GM19240 (cell line): ENCODE data around the gene CLDN3.
"Not testable (repeated sequence)": the region's sequence is repeated elsewhere in the genome, so short reads cannot be mapped to it uniquely, and the experiment has no call there.

Source experiments
- DNase-seq: peaks from one replicate; pipeline ENCODE4 v3.0.0; 2011; ENCODE audit warnings: low spot score; ENCODE audit not compliant: insufficient read length

Gene CLDN3

GRCh38 chr7:73770002-73770859 lies at the start of gene CLDN3:
Gene CLDN3 (minus strand): TSS chr7:73770270. CDS start chr7:73770049, 221 bp downstream.
- no peak for DNase-seq

- DNase-seq, result no peak
Observed at GRCh38 chr7:73817121-73817520, 47.1 kb upstream of the CLDN3 start.

GRCh38 chr7:73815436-73815835 lies 45.4 kb upstream of the CLDN3 start:
- no peak for DNase-seq

DNA sequence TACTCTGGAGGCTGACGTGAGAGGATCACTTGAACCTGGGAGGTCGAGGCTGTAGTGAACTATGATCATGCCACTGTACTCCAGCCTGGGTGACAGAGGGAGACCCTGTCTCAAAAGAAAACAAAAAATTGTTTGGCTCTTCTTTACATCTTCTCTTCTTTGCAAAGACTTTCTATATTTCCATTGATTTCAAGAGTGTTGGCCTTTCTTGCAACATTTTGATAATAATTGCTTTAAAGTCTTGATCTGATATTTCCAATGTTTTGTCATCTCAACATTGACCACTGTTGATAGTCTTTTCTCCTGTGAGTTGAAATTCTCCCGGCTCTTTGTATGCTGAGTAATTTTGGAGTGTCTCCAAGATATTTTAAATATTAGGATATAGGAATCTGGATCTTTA lies 42.9 kb upstream of the CLDN3 start:
- no peak for DNase-seq

DNA sequence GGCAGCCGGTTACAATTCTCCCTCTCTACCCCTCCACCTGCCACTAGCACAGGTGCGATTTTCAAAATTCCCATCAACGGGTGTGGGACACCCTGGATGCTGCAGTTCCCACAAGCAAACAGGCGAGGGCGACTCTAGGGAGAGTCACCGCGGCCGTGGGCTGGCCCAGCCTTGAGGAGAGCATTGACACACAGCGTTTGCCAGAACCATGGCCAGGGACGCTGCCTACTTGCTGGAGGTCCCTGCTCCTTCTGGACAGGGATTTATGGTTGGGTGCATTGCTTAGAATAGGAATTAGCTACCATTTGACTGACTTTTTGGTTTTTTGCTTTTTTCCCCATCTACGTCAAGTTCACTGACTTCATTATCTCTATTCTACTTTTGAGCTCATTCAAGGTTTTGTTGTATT lies 41.7 kb upstream of the CLDN3 start:
- peak; percentile 59 for DNase-seq

GRCh38 chr7:73810998-73811360 lies 40.9 kb upstream of the CLDN3 start:
- no peak for DNase-seq

DNA sequence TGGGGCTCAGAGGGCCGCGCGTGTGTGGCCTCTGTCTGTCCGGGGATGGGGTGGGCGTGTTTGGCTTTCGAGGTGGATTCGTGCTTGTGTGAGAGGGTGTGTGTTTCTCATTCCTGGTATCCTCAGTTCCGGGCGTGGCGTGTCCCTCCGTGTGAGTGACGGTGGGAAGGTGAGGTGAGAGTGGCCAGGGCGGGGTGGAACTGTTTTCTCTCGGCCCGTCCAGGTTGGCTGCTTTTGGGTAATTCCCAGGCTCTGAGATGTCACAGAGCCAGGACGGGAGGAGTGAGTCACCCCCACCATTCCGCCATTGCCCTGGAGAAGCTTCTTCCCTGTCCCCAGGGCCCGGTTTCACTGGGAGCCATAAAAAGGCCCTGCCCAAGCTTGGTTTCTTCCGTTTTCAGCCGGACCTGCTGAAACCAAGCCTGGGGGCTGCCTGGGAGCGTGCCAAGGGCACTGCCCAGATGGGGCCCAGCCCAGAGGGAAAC lies 39.4 kb upstream of the CLDN3 start:
- no peak for DNase-seq

- DNase-seq, result no peak
Observed at GRCh38 chr7:73802459-73802858, 32.4 kb upstream of the CLDN3 start.

DNA sequence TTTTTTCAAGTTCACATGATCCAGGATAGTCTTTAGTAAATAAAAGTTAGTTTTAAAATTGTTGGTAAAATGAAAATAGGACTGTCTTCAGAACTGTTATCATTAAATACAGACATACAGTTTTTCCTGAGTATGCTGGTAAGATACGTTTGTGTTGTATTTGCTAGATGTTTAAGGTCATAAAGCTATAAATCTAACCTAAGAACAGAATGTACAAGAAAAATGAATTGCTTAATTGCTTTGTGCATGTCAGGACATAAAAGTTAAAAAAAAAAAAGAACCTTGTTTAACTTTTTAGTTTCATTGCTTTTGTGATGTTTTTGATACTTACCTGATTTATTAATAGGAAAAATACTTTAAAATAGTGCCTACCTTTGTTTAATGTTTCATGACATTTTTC lies 31.5 kb upstream of the CLDN3 start:
- no peak for DNase-seq

GRCh38 chr7:73799282-73800141 lies 29.4 kb upstream of the CLDN3 start:
- no peak for DNase-seq

DNA sequence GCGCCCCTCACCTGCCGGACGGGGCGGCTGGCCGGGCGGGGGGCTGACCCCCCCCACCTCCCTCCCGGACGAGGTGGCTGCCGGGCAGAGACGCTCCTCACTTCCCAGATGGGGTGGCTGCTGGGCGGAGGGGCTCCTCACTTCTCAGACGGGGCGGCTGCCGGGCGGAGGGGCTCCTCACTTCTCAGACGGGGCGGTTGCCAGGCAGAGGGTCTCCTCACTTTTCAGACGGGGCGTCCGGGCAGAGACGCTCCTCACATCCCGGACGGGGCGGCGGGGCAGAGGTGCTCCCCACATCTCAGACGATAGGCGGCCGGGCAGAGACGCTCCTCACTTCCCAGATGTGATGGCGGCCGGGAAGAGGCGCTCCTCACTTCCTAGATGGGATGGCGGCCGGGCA lies 27.1 kb upstream of the CLDN3 start:
- DNase-seq, result not testable (repeated sequence)

- DNase-seq, result not testable (repeated sequence)
Observed at GRCh38 chr7:73796656-73797055, 26.6 kb upstream of the CLDN3 start.

DNA sequence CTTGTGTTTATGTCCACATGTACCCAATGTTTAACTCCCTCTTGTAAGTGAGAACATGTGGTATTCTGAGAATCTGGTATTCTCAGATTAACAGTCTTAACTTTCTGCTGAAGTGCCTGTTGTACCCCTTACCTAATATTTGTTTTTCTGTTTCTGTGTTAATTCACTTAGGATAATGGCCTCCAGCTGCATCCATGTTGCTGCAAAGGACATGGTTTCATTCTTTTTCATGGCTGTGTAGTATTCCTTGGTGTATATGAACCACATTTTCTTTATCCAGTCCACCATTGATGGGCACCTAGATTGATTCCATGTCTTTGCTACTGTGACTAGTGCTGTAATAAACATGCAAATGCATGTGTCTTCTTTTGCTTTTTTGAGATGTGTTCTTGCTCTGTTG lies 25.1 kb upstream of the CLDN3 start:
- DNase-seq, result not testable (repeated sequence)

DNA sequence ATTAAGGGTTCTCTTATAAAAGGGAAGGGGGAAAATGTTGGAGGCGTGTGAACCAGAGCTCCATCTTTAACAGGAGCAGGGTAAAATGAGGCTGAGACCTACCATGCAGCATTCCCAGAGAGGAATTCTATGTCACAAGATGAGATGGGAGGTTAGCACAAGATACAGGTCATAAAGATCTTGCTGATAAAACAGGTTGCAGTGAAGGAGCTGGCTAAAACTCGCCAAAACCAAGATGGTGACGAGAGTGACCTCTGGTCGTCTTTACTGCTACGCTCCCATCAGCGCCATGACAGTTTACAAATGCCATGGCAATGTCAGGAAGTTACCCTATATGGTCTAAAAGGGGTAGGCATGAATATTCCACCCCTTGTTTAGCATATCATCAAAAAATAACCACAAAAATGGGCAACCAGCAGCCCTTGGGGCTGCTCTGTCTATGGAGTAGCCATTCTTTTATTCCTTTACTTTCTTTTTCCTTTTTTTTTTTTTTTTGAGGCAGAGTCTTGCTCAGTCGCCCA lies 21.2 kb upstream of the CLDN3 start:
- not testable (repeated sequence) for DNase-seq

DNA sequence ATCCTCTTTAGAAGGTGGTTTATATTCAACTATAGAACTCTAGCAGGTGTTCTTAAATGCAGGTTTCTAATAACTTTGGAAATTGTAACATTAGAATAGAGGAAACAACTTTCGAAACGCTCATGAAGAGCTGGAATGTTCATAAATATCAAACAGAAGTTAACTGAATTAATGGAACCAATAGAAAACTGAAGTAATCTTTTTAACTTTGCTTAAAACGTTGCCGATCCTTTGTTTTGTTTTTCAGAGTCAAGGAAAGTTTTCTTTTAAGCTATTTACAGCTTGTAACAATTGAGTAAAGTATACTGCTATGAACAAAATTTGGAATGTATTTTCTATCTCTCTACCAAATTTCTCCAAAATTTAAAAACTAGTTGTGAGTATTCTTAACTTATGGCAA lies 19.0 kb upstream of the CLDN3 start:
- DNase-seq, result no peak

DNA sequence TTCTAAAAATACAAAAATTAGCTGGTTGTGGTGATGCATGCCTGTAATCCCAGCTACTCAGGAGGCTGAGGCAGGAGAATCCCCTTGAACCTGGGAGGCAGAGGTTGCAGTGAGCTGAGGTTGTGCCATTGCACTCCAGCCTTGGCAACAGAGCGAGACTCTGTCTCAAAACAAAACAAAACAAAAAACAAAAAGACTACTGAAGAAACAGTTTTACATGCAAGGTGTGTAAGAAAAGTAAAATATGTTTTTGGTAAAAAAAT lies 17.6 kb upstream of the CLDN3 start:
- DNase-seq, result not testable (repeated sequence)

GRCh38 chr7:73786588-73786987 lies 16.5 kb upstream of the CLDN3 start:
- DNase-seq, result no peak

DNA sequence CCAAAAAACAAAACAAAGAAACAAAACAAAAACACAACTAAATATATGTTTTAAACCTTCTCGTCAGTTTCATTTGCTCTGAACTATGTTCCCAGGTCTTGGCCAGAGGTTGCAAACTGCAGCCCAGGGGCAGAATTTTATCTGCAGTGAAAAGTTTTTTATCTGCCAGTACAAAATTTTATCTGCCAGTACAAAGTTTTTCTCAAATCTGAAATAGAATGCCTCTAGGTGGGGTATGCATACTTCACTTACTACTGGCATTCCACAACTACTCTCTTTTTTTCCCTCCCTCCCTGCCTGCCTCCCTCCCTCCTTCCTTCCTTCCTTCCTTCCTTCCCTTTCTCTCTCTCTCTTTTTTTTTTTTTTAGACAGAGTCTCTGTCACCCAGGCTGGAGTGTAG lies 9.4 kb upstream of the CLDN3 start:
- no peak for DNase-seq

- no peak for DNase-seq
Observed at GRCh38 chr7:73778801-73779389, 8.8 kb upstream of the CLDN3 start.

DNA sequence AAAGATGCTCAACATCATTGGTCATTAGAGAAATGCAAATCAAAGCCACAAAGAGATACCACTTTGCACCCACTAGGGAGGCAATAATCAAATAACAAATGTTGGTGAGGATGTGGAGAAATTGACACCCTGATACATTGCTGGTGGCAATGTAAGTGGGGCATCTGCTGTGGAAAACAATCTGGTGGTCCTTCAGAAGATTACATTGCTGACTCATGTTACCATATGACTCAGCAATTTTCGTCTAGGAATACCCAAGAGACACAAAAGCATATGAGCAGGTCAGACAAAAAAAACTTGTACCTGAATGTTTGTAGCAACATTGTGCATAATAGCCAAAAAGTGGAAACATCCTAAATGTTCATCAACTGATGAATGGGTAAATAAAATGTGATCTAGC lies 4.9 kb upstream of the CLDN3 start:
- DNase-seq, result no peak

DNA sequence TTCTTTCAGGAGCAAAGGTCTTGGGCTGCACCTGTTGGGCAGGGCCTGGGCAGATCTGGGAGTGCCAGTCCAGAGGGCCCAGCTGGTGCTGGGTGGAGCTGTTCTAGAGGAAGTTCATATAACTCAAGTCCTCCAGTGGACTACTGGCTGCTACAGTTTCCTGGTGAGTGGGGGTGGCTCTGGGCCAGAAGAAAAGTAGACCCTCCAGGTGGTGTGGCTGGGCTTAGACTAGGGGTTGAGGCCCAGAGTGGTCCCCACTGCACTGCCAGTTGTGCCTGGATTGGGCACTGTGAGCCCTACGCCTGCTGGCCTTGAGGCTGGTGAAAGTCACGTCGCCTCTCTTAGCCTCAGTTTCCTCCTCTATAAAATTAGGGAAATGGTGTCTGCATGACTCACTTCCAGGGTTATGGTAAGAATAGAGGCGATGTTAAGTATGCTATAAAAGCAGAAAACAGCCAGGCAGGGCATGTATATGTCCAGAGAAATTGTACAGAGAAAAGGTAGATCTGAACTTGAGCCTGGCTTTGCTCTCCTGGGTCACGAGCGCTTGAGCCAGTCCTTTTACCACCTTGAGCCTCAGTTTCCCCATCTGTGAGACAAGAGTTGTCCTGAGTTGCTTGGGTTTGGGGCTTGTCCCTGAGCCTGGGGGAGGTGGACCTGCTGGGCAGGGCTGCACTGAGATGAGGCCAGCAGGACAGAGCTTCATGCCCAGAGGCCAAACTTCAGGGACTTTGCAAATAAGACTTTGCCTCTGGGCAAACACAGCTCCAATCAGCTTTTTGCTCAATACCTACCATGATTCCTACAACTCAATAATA lies 3.8 kb upstream of the CLDN3 start:
- DNase-seq, result no peak
